Measurements from ENCODE around the gene C1QA.

The C1QA gene

DNA sequence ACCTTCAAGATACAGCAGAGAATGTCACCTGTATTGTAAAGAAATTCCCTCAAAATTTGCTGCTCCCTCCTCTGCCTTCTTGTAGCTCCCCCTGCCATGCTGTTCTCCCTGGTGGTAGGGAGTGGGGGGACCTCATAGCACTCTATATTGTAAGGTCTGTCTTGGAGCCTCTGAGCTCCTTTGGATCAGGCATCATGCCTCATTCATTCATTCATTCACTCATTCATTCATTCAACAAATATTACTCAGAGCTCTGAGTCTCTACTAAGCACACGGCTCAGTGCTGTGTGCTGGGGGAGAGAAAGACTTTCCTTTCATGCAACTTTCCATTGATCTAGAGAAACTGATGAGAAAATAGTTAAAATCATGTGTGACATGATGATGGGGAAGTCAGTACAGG is 47.1 kb downstream of the C1QA start:
- TF ChIP-seq, protein P1, sequence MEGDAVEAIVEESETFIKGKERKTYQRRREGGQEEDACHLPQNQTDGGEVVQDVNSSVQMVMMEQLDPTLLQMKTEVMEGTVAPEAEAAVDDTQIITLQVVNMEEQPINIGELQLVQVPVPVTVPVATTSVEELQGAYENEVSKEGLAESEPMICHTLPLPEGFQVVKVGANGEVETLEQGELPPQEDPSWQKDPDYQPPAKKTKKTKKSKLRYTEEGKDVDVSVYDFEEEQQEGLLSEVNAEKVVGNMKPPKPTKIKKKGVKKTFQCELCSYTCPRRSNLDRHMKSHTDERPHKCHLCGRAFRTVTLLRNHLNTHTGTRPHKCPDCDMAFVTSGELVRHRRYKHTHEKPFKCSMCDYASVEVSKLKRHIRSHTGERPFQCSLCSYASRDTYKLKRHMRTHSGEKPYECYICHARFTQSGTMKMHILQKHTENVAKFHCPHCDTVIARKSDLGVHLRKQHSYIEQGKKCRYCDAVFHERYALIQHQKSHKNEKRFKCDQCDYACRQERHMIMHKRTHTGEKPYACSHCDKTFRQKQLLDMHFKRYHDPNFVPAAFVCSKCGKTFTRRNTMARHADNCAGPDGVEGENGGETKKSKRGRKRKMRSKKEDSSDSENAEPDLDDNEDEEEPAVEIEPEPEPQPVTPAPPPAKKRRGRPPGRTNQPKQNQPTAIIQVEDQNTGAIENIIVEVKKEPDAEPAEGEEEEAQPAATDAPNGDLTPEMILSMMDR (IDR thresholded peaks at IDR 0.05; ENCODE audit: low read length), result no peak
- no peak for TF ChIP-seq EZH2 (IDR thresholded peaks at IDR 0.05; ENCODE audit: borderline replicate concordance, low read length)
- Histone ChIP-seq H3K9ac (ENCODE audit: low read length) (no peak overlapping the region), H3K4me2 (ENCODE audit: low read length) (no peak overlapping the region), H3K79me2 (ENCODE audit: insufficient read depth, low read length) (no peaks in the 10 kb centered on the region), H3K36me3 (ENCODE audit: insufficient read depth, low read length) (no peaks in the 10 kb centered on the region), H2AFZ (ENCODE audit: low read length) (no peak overlapping the region), H3K27me3 (ENCODE audit: insufficient read depth, low read length) (no peaks in the 10 kb centered on the region), H3K4me3 (ENCODE audit: low read depth, low read length, poor library complexity, severe bottlenecking) (no peak overlapping the region), H3K27ac (ENCODE audit: low read depth, low read length, poor library complexity, severe bottlenecking) (no peak overlapping the region), H4K20me1 (ENCODE audit: insufficient read depth, low read length) (no peaks in the 10 kb centered on the region), H3K9me2 (ENCODE audit: low read depth, low read length) (no peaks in the 10 kb centered on the region), H3K4me1 (ENCODE audit: insufficient read depth, low read length, severe bottlenecking) (no peaks in the 10 kb centered on the region), H3F3A (ENCODE audit: insufficient read depth, low read length) (no peaks in the 10 kb centered on the region), H3K9me3 (ENCODE audit: low read length) (no peaks in the 10 kb centered on the region)

DNA sequence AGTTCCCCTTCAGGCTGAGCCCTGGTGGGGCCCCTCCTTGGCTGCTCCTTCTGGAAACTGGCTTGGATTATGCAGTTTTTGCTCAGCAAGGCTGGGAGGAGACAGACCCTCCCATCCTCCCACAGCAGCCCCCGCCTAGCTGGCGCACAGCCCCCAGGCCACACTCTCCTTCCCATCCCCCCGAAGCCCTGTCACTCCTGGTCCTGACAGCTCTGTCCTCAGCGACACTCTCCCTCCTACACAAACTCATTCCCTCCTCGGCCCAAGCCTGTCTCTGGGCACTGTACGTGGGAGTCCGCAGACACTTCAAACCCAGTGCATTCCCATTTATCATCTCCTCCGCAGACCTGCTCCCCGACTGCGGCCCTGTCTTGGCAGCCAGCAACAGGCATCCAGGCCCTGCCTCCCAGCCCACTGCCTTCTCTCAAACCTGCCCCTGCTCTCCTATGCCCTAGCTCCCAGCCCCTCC is 49.2 kb downstream of the C1QA start:
- Histone ChIP-seq H3K27ac (ENCODE audit: low read depth, low read length, poor library complexity, severe bottlenecking) (no peak overlapping the region), H3K9me3 (ENCODE audit: low read length) (no peaks in the 10 kb centered on the region), H2AFZ (ENCODE audit: low read length) (no peak overlapping the region), H4K20me1 (ENCODE audit: insufficient read depth, low read length) (no peaks in the 10 kb centered on the region), H3K9me2 (ENCODE audit: low read depth, low read length) (no peaks in the 10 kb centered on the region), H3K36me3 (ENCODE audit: insufficient read depth, low read length) (no peaks in the 10 kb centered on the region), H3K4me1 (ENCODE audit: insufficient read depth, low read length, severe bottlenecking) (no peaks in the 10 kb centered on the region), H3K27me3 (ENCODE audit: insufficient read depth, low read length) (no peaks in the 10 kb centered on the region), H3K4me3 (ENCODE audit: low read depth, low read length, poor library complexity, severe bottlenecking) (no peak overlapping the region), H3F3A (ENCODE audit: insufficient read depth, low read length) (no peaks in the 10 kb centered on the region), H3K9ac (ENCODE audit: low read length) (no peak overlapping the region), H3K79me2 (ENCODE audit: insufficient read depth, low read length) (no peaks in the 10 kb centered on the region), H3K4me2 (ENCODE audit: low read length) (no peak overlapping the region)
- TF ChIP-seq, protein P1 (IDR thresholded peaks at IDR 0.05; ENCODE audit: low read length), result no peak
- TF ChIP-seq EZH2 (IDR thresholded peaks at IDR 0.05; ENCODE audit: borderline replicate concordance, low read length), result no peak

DNA sequence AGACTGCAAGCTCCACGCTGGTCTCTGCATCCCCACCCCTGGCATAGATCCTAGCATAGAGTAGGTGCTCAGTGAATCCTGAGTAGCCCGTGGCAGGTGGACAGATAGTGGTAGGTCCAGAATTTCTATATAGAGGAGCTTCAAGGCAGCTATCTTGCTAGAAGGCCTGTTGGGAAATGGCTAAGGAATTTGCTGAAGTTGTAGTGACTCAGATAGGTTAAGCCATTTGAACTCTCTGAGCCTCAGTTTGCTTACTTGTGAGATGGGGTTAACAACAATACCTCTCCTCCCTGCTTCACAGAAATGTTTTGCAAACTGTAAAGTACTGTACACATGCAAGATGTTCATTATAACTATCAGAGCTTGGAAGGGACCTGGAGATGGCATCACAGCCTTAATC is 50.8 kb downstream of the C1QA start:
- Histone ChIP-seq H3K27me3 (ENCODE audit: insufficient read depth, low read length) (no peaks in the 10 kb centered on the region), H3K36me3 (ENCODE audit: insufficient read depth, low read length) (no peaks in the 10 kb centered on the region), H3K9me2 (ENCODE audit: low read depth, low read length) (no peaks in the 10 kb centered on the region)

More for the DNA sequence above, 50.8 kb downstream of the C1QA start:
- no peak for TF ChIP-seq EZH2 (IDR thresholded peaks at IDR 0.05; ENCODE audit: borderline replicate concordance, low read length)
- TF ChIP-seq, protein P1 (IDR thresholded peaks at IDR 0.05; ENCODE audit: low read length), result no peak
- H3K4me2 ChIP-seq (ENCODE audit: low read length), result no peak overlapping the region
- no peaks in the 10 kb centered on the region for H3K9me3 ChIP-seq (ENCODE audit: low read length)
- no peaks in the 10 kb centered on the region for H3K79me2 ChIP-seq (ENCODE audit: insufficient read depth, low read length)
- no peak overlapping the region for H3K4me3 ChIP-seq (ENCODE audit: low read depth, low read length, poor library complexity, severe bottlenecking)
- H3K9ac ChIP-seq (ENCODE audit: low read length), result no peak overlapping the region
- H3K27ac ChIP-seq (ENCODE audit: low read depth, low read length, poor library complexity, severe bottlenecking), result no peak overlapping the region
- H2AFZ ChIP-seq (ENCODE audit: low read length), result no peak overlapping the region
- H3F3A ChIP-seq (ENCODE audit: insufficient read depth, low read length), result no peaks in the 10 kb centered on the region
- H3K4me1 ChIP-seq (ENCODE audit: insufficient read depth, low read length, severe bottlenecking), result no peaks in the 10 kb centered on the region
- no peaks in the 10 kb centered on the region for H4K20me1 ChIP-seq (ENCODE audit: insufficient read depth, low read length)
